GM12873 (cell line): Measurements from ENCODE around the gene PDXK.

Experiments used
- CTCF ChIP-seq: IDR thresholded peaks from 2 replicates; pipeline ENCODE4 v1.5.1; 2012; ENCODE audit warnings: low read depth, mild to moderate bottlenecking, moderate library complexity, low read length, control low read depth; ENCODE audit not compliant: insufficient read depth; ENCODE audit errors: missing control alignments

Gene PDXK

DNA sequence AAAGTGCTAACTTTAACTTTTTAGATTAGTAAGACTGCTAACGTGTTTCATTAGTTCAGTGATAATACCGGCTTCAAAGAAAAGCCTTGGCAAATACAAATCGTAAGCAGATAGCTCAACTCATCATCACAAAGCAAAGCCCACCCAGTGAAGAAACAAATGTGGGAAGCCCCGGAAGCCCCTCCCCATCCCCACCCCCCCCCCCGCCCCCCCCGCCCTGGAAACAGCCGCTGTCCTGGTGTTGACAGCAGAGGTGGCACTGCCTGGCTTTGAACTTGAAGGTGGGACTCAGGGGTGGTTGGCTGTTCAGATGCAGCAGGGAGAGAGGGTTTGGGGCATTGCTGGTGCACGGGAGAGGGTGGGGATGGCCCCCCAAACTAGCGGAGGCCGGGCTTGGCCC is 14.1 kb downstream of the PDXK start:
- TF ChIP-seq CTCF = no peak

GRCh38 chr21:43733529-43734071 is 14.7 kb downstream of the PDXK start:
- TF ChIP-seq CTCF = no peak

- no peak for TF ChIP-seq CTCF
Measured at GRCh38 chr21:43734131-43734927, 15.4 kb downstream of the PDXK start.

DNA sequence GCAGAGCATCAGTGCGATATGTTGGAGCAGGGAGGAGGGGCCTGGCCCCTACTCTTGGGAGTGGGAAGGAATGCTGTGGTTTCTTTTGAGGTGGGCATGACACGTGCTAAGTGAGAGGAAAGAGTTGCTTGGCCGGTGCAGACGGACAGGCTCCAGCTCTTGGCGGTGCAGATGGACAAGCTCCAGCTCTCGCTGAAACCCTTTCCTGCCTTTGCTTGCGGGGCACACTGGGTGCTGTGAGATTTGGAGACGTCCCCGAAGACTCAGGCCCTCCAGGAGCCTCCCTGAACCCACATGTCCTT is 15.9 kb downstream of the PDXK start:
- TF ChIP-seq CTCF = no peak

DNA sequence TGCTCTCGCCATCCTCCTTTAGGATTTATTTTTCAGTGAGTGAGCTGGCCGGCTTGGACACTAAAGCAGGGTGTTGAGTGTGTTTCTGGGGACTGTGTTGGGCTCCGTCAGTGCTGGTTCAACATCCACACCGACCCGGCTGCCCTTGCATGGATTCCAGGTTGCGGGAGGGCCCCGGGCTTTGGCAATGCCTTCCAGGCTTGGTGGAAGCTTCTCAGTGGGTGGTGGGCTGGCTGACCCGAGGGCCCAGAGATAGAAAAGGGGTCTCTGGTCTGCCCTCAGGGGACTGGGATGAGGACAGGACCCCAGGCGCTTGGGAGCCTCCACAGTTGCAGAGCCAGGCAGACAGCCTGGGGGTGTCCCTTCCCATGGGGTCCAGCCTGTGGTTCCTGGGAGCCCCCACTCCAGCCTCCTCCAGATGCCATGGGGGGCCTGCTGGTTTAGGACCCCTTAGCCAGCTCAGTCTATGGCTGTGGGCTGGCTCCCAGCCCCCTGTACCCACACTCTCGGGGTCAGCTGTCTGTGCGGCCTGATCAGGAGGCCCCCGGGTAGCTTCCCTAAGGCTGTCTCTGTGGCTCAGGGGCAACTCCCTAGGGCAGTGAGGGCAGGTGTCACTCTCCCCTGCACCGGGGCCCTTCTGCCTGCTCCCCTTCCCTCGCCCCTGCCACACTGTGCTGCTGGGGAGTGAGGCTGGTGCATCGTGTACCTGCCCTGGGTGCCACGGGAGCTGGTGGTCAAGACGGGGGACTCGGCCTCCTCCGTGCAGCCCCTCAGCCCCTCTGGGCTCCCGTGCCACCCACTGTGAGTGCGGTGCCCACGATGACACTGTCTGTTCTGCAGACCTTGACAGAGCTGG is 16.5 kb downstream of the PDXK start:
- TF ChIP-seq CTCF = no peak

DNA sequence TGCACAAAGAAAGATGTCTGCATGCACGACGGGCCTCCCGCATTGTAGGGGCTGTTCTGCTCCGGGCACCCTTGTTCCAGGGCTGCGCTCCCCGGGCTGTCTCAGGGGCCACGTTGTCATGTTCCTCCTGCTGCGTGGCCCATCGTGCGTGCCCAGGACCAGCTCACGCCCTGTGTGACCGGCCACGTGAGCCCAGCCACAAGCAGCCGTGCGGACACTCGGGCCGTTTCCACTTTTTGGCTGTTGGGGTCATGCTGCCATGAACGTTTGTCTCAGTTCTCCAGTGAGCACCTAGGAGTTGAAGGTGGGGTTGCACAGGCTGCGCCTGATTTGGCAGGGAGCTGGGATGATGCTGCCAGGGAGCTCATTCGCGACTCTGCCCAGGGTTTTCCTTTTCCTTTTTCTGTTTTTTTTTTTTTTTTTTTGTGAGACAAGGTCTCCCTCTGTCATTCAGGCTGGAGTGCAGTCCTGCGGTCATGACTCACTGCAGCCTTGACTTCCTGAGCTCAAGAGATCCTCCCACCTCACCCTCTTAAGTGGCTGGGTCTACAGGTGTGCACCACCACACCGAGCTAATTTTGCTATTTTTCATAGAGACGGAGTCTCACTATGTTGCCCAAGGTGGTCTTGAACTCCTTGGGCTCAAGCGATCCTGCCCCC is 17.4 kb downstream of the PDXK start:
- no peak for TF ChIP-seq CTCF
